ENCODE data around the gene MTMR1.

The MTMR1 gene

DNA sequence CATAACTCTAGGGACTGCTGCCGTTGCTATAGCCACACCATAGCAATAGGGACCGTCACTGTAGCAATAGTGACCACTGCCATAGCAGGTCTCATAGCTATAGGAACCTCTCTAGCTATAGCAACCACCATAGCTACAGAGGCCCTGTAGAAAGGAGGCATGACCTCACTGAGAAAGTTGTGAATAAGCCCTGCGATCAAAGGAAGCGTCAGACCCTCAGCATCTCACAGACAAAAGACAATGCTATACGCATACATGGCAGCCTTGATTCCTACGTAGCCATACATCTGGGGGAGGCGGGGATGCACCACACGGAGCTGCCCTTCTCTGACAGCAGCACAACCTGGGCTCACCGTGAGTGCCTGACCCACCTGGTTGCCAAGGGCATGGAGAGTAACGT lies 88.5 kb downstream of the MTMR1 start:
- TF ChIP-seq EZH2phosphoT487 (IDR thresholded peaks at IDR 0.05; ENCODE audit: borderline replicate concordance, low read length) (no peak), CTCF (IDR thresholded peaks at IDR 0.05; ENCODE audit: low read depth, low read length, poor library complexity, severe bottlenecking) (no peak)
- Histone ChIP-seq H3K36me3 (ENCODE audit: control insufficient read depth, low read length) (no peaks in the 10 kb centered on the region), H3K4me3 (ENCODE audit: low read length) (no peak overlapping the region), H3K27ac (ENCODE audit: low read depth, low read length) (no peak overlapping the region), H3K79me2 (ENCODE audit: control insufficient read depth, low read length) (no peaks in the 10 kb centered on the region), H3F3A (ENCODE audit: control insufficient read depth, insufficient read depth) (no peaks in the 10 kb centered on the region), H3K4me2 (ENCODE audit: low read length) (no peak overlapping the region), H3K27me3 (ENCODE audit: control insufficient read depth, low read length) (no peaks in the 10 kb centered on the region), H4K20me1 (ENCODE audit: control insufficient read depth, insufficient read depth, low read depth, low read length) (no peaks in the 10 kb centered on the region), H3K4me1 (ENCODE audit: control insufficient read depth, low read length) (no peaks in the 10 kb centered on the region), H3K9me3 (ENCODE audit: control insufficient read depth, insufficient read depth, low read length) (no peaks in the 10 kb centered on the region), H3K9me2 (replicated peaks; ENCODE audit: control insufficient read depth, low read length) (no peaks in the 10 kb centered on the region)

GRCh38 chrX:150790021-150790420 lies 96.8 kb downstream of the MTMR1 start:
- H4K20me1 ChIP-seq (ENCODE audit: control insufficient read depth, insufficient read depth, low read depth, low read length): no peaks in the 10 kb centered on the region
- H3K27ac ChIP-seq (ENCODE audit: low read depth, low read length): no peak overlapping the region
- no peaks in the 10 kb centered on the region for H3K9me3 ChIP-seq (ENCODE audit: control insufficient read depth, insufficient read depth, low read length)
- H3K4me3 ChIP-seq (ENCODE audit: low read length): no peak overlapping the region
- H3K4me2 ChIP-seq (ENCODE audit: low read length): no peak overlapping the region
- no peaks in the 10 kb centered on the region for H3K4me1 ChIP-seq (ENCODE audit: control insufficient read depth, low read length)
- no peaks in the 10 kb centered on the region for H3K27me3 ChIP-seq (ENCODE audit: control insufficient read depth, low read length)
- no peaks in the 10 kb centered on the region for H3K79me2 ChIP-seq (ENCODE audit: control insufficient read depth, low read length)
- no peaks in the 10 kb centered on the region for H3K9me2 ChIP-seq (replicated peaks; ENCODE audit: control insufficient read depth, low read length)
- no peaks in the 10 kb centered on the region for H3K36me3 ChIP-seq (ENCODE audit: control insufficient read depth, low read length)
- no peaks in the 10 kb centered on the region for H3F3A ChIP-seq (ENCODE audit: control insufficient read depth, insufficient read depth)
- TF ChIP-seq EZH2phosphoT487 (IDR thresholded peaks at IDR 0.05; ENCODE audit: borderline replicate concordance, low read length) (no peak), CTCF (IDR thresholded peaks at IDR 0.05; ENCODE audit: low read depth, low read length, poor library complexity, severe bottlenecking) (no peak)

GRCh38 chrX:150792949-150793527 lies 99.8 kb downstream of the MTMR1 start:
- Histone ChIP-seq H3K4me1 (ENCODE audit: control insufficient read depth, low read length) (no peaks in the 10 kb centered on the region), H3K79me2 (ENCODE audit: control insufficient read depth, low read length) (no peaks in the 10 kb centered on the region), H3K4me3 (ENCODE audit: low read length) (no peak overlapping the region), H3K27me3 (ENCODE audit: control insufficient read depth, low read length) (no peaks in the 10 kb centered on the region), H3F3A (ENCODE audit: control insufficient read depth, insufficient read depth) (no peaks in the 10 kb centered on the region), H3K36me3 (ENCODE audit: control insufficient read depth, low read length) (no peaks in the 10 kb centered on the region), H3K9me3 (ENCODE audit: control insufficient read depth, insufficient read depth, low read length) (no peaks in the 10 kb centered on the region), H3K4me2 (ENCODE audit: low read length) (no peak overlapping the region), H4K20me1 (ENCODE audit: control insufficient read depth, insufficient read depth, low read depth, low read length) (no peaks in the 10 kb centered on the region), H3K27ac (ENCODE audit: low read depth, low read length) (no peak overlapping the region), H3K9me2 (replicated peaks; ENCODE audit: control insufficient read depth, low read length) (no peaks in the 10 kb centered on the region)
- no peak for TF ChIP-seq EZH2phosphoT487 (IDR thresholded peaks at IDR 0.05; ENCODE audit: borderline replicate concordance, low read length)
- no peak for TF ChIP-seq CTCF (IDR thresholded peaks at IDR 0.05; ENCODE audit: low read depth, low read length, poor library complexity, severe bottlenecking)
